IMR-90 (cell line): ENCODE measurements around the gene RAD18.

ENCODE experiments used
- CEBPB ChIP-seq: IDR thresholded peaks from 2 replicates; pipeline ENCODE4 v1.6.1; 2012; ENCODE audit warnings: low read depth, low read length, improper control_type of control experiment
- CHD1 ChIP-seq: IDR thresholded peaks from 2 replicates; pipeline ENCODE4 v1.6.1; 2012; ENCODE audit warnings: low read depth, low read length, improper control_type of control experiment
- MAFK ChIP-seq: IDR thresholded peaks from 2 replicates; pipeline ENCODE4 v1.6.1; 2012; ENCODE audit warnings: low read depth, low read length, improper control_type of control experiment
- MXI1 ChIP-seq: IDR thresholded peaks from 2 replicates; pipeline ENCODE4 v1.6.1; 2012; ENCODE audit warnings: low read depth, mild to moderate bottlenecking, low read length, moderate library complexity, borderline replicate concordance
- NFE2L2 ChIP-seq: fragments of 150-350 bp; IDR thresholded peaks from 2 replicates; pipeline ENCODE4 v1.6.1; 2016; ENCODE audit warnings: low read depth, mild to moderate bottlenecking, low read length
- POLR2A ChIP-seq: IDR thresholded peaks from 2 replicates; pipeline ENCODE4 v1.6.1; 2012; ENCODE audit warnings: mild to moderate bottlenecking, low read depth, low read length
- RAD21 ChIP-seq: IDR thresholded peaks from 2 replicates; pipeline ENCODE4 v1.6.1; 2012; ENCODE audit warnings: low read length, improper control_type of control experiment
- RFX5 ChIP-seq: IDR thresholded peaks from 2 replicates; pipeline ENCODE4 v1.8.0; 2012; ENCODE audit warnings: low read depth, mild to moderate bottlenecking, low read length, moderate library complexity
- SMC3 ChIP-seq: fragments of 150-350 bp; IDR thresholded peaks from 2 replicates; pipeline ENCODE4 v1.6.1; 2016; ENCODE audit warnings: low read depth, mild to moderate bottlenecking, antibody characterized with exemption, low read length, moderate library complexity
- TF ChIP-seq, protein P1 (sequence below): conservative IDR thresholded peaks from 2 replicates; pipeline ENCODE4 v1.5.1; 2012; ENCODE audit warnings: mild to moderate bottlenecking, low read depth, low read length, improper control_type of control experiment
- TF ChIP-seq, protein P2 (sequence below): fragments of 150-350 bp; IDR thresholded peaks from 2 replicates; pipeline ENCODE4 v1.6.1; 2017; ENCODE audit warnings: mild to moderate bottlenecking, antibody characterized with exemption, low read length, low read depth
- TF ChIP-seq, protein P3 (sequence below): fragments of 150-350 bp; IDR thresholded peaks from 2 replicates; pipeline ENCODE4 v1.6.1; 2016; ENCODE audit warnings: low read depth, mild to moderate bottlenecking, low read length, moderate library complexity, borderline replicate concordance

DNA sequence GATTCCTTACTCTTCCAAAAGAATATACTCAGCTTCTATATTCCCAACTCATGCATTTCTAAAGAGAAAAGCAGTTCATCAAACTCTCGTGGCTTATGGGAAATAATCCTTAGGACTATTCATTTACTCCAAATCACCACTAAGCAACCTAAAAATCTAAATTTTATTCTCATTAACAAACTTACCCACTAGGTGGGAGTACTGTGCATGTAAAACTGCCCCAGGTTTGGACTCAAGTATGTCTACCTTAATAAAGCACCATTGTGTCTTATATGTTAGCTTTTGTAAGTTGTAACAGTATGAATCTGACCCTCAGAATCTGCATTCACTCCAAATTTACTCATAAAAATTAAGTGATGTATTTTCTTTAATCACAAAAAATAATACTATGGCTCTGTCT is 25.3 kb downstream of the RAD18 start:
- TF ChIP-seq, protein P1, sequence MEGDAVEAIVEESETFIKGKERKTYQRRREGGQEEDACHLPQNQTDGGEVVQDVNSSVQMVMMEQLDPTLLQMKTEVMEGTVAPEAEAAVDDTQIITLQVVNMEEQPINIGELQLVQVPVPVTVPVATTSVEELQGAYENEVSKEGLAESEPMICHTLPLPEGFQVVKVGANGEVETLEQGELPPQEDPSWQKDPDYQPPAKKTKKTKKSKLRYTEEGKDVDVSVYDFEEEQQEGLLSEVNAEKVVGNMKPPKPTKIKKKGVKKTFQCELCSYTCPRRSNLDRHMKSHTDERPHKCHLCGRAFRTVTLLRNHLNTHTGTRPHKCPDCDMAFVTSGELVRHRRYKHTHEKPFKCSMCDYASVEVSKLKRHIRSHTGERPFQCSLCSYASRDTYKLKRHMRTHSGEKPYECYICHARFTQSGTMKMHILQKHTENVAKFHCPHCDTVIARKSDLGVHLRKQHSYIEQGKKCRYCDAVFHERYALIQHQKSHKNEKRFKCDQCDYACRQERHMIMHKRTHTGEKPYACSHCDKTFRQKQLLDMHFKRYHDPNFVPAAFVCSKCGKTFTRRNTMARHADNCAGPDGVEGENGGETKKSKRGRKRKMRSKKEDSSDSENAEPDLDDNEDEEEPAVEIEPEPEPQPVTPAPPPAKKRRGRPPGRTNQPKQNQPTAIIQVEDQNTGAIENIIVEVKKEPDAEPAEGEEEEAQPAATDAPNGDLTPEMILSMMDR: peak; percentile 50
- TF ChIP-seq, protein P2, sequence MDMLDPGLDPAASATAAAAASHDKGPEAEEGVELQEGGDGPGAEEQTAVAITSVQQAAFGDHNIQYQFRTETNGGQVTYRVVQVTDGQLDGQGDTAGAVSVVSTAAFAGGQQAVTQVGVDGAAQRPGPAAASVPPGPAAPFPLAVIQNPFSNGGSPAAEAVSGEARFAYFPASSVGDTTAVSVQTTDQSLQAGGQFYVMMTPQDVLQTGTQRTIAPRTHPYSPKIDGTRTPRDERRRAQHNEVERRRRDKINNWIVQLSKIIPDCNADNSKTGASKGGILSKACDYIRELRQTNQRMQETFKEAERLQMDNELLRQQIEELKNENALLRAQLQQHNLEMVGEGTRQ: no peak
- TF ChIP-seq RFX5 (no peak), NFE2L2 (no peak), RAD21 (peak; percentile 51), MAFK (no peak), MXI1 (no peak), POLR2A (no peak), CHD1 (no peak), SMC3 (peak; percentile 25; the same call in 1 of the 2 replicates), CEBPB (no peak)
- TF ChIP-seq, protein P3, sequence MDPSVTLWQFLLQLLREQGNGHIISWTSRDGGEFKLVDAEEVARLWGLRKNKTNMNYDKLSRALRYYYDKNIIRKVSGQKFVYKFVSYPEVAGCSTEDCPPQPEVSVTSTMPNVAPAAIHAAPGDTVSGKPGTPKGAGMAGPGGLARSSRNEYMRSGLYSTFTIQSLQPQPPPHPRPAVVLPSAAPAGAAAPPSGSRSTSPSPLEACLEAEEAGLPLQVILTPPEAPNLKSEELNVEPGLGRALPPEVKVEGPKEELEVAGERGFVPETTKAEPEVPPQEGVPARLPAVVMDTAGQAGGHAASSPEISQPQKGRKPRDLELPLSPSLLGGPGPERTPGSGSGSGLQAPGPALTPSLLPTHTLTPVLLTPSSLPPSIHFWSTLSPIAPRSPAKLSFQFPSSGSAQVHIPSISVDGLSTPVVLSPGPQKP: no peak
